GM12801 (cell line): ENCODE data around the gene SFMBT1.

Experiments
- CTCF ChIP-seq: IDR thresholded peaks from one replicate; pipeline ENCODE4 v1.5.1; 2011; ENCODE audit warnings: control low read depth; ENCODE audit not compliant: insufficient read length; ENCODE audit errors: extremely low read depth

Gene SFMBT1

GRCh38 chr3:53011324-53011723, 34.5 kb downstream of the SFMBT1 start:
- TF ChIP-seq CTCF: no peak

- TF ChIP-seq CTCF: no peak
These were observed 35.9 kb downstream of the SFMBT1 start for GRCh38 chr3:53009826-53010539.

- no peak for TF ChIP-seq CTCF
These were observed 36.9 kb downstream of the SFMBT1 start for GRCh38 chr3:53008932-53009331.

GRCh38 chr3:53005854-53006513, 39.9 kb downstream of the SFMBT1 start:
- no peak for TF ChIP-seq CTCF

- no peak for TF ChIP-seq CTCF
These were observed 40.5 kb downstream of the SFMBT1 start for GRCh38 chr3:53005338-53005737.

GRCh38 chr3:53003320-53003719, 42.6 kb downstream of the SFMBT1 start:
- no peak for TF ChIP-seq CTCF

GRCh38 chr3:52998771-52999513, 46.9 kb downstream of the SFMBT1 start:
- TF ChIP-seq CTCF: no peak
